ENCODE data around the gene WWTR1. TPM values are rescaled to one million over a fixed set of nuclear protein-coding genes. Genes with fewer than 3 reads are reported as not detected.
A peak's percentile ranks its signal among the peaks of the same experiment; 100 is the strongest.

Gene WWTR1
- total RNA-seq, 1 donor from 2014 or later, result 282 TPM

- Histone ChIP-seq H3K27ac (peak overlapping the region; percentile 15 to 32), H3K4me1 (peaks cover 17 to 65% of the 10 kb centered on the region in 2 donors)
- intact Hi-C loops (cut with DNase I), result no loop called here
Observed at GRCh38 chr3:149623824-149624223, 34.0 kb downstream of the WWTR1 start.

GRCh38 chr3:149621218-149622005 lies 36.4 kb downstream of the WWTR1 start:
- Histone ChIP-seq H3K27ac (peak overlapping the region; percentile 85 to 86), H3K36me3 (no peaks in the 10 kb centered on the region), H3K4me1 (peaks cover 23 to 76% of the 10 kb centered on the region in 2 donors), H3K4me3 (peak overlapping the region; percentile 0 to 2), H3K9me3 (no peaks in the 10 kb centered on the region), H3K27me3 (no peaks in the 10 kb centered on the region)
- no peak for TF ChIP-seq CTCF (IDR thresholded peaks at IDR 0.05)
- intact Hi-C loops (cut with DNase I), result no loop called here
- no peak for DNase-seq (ENCODE audit: low spot score in 2 of 2)

More at GRCh38 chr3:149623824-149624223, 34.0 kb downstream of the WWTR1 start:
- Histone ChIP-seq H3K9me3 (no peaks in the 10 kb centered on the region), H3K27me3 (no peaks in the 10 kb centered on the region), H3K36me3 (no peaks in the 10 kb centered on the region), H3K4me3 (no peak overlapping the region)
- no peak for TF ChIP-seq CTCF (IDR thresholded peaks at IDR 0.05)
- DNase-seq (ENCODE audit: low spot score in 2 of 2), result no peak

- H3K4me1 ChIP-seq, result peaks cover 18 to 80% of the 10 kb centered on the region in 2 donors
- intact Hi-C loops (cut with DNase I), result no loop called here
- H3K27ac ChIP-seq, result peak overlapping the region; percentile 85 to 86
- H3K36me3 ChIP-seq, result no peaks in the 10 kb centered on the region
- H3K27me3 ChIP-seq, result no peaks in the 10 kb centered on the region
- H3K4me3 ChIP-seq, result no peak overlapping the region
- no peak for DNase-seq (ENCODE audit: low spot score in 2 of 2)
- H3K9me3 ChIP-seq, result no peaks in the 10 kb centered on the region
- TF ChIP-seq CTCF (IDR thresholded peaks at IDR 0.05), result no peak
Observed at GRCh38 chr3:149620291-149621020, 37.4 kb downstream of the WWTR1 start.

GRCh38 chr3:149619136-149619535 lies 38.7 kb downstream of the WWTR1 start:
- H3K4me1 ChIP-seq, result peaks cover 17 to 72% of the 10 kb centered on the region in 2 donors
- intact Hi-C loops (cut with DNase I), result loop anchor here (2.0 kb wide), 1 partner anchor 14 kb away; no protein-coding TSS in a partner anchor
- peak overlapping the region; percentile 85 to 86 for H3K27ac ChIP-seq
- DNase-seq (ENCODE audit: low spot score in 2 of 2), result no peak
- no peaks in the 10 kb centered on the region for H3K36me3 ChIP-seq
- TF ChIP-seq CTCF (IDR thresholded peaks at IDR 0.05), result no peak
- no peaks in the 10 kb centered on the region for H3K9me3 ChIP-seq
- no peak overlapping the region for H3K4me3 ChIP-seq
- H3K27me3 ChIP-seq, result no peaks in the 10 kb centered on the region

- peaks cover 17 to 75% of the 10 kb centered on the region in 2 donors for H3K4me1 ChIP-seq
- no peaks in the 10 kb centered on the region for H3K36me3 ChIP-seq
- peak overlapping the region; percentile 85 to 86 for H3K27ac ChIP-seq
- TF ChIP-seq CTCF (IDR thresholded peaks at IDR 0.05), result no peak
- peak overlapping the region in 1 of 2 donors; percentile 4 for H3K4me3 ChIP-seq
- DNase-seq (ENCODE audit: low spot score in 2 of 2), result peak; percentile 25 to 82
- intact Hi-C loops (cut with DNase I), result loop anchor here (2.0 kb wide), 1 partner anchor 14 kb away; no protein-coding TSS in a partner anchor
- no peaks in the 10 kb centered on the region for H3K9me3 ChIP-seq
- no peaks in the 10 kb centered on the region for H3K27me3 ChIP-seq
Observed at GRCh38 chr3:149618151-149619123, 39.4 kb downstream of the WWTR1 start.

Measured in ascending aorta (tissue), 2 donors.